Measurements from ENCODE around the gene HCN1.

GRCh38 chr5:45694255-45694814, 1.8 kb downstream of the HCN1 start:
- TF ChIP-seq CTCF (IDR thresholded peaks at IDR 0.05 in 8 of 11, conservative IDR thresholded peaks at IDR 0.05 in 3 of 11): no peak
- TF ChIP-seq POLR2AphosphoS5 (IDR thresholded peaks at IDR 0.05): no peak
